ENCODE results near the gene EXOSC3. TPM values are rescaled to one million over a fixed set of nuclear protein-coding genes. Genes with fewer than 3 reads are reported as not detected.

EXOSC3 gene
- total RNA-seq, 1 donor from 2014 or later: 25.8 TPM

DNA sequence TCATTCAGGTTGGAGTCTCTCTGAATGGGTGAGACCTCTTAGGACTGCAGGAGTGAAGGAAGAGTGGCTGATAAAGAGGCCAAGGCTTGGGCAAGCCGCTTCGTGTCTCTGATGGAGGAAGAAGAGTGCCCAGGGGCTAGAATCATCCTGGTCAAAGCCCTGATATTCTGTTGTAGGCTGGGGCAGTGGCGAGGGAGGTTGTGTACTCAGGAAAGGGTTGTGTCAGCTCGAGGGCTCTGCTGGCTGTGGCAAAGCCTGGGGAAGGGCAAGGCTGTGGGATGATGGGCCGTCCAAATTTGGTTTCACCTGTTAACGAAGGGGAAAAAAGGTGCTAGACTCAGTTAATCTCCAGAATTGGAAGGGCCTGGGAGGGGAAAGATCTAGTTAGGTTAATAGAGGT, 33.7 kb downstream of the EXOSC3 start:
- no peak overlapping the region for H3K4me3 ChIP-seq (ENCODE audit: low read depth, low read length)
- TF ChIP-seq CTCF (IDR thresholded peaks at IDR 0.05; ENCODE audit: insufficient read depth, low read length, severe bottlenecking): no peak
- FAIRE-seq (no peak), DNase-seq (ENCODE audit: low read depth) (no peak)
- no peaks in the 10 kb centered on the region for H3K36me3 ChIP-seq (ENCODE audit: control insufficient read depth, insufficient read depth, low read length)
- H3K27me3 ChIP-seq (ENCODE audit: control insufficient read depth, insufficient read depth, low read length): no peaks in the 10 kb centered on the region

DNA sequence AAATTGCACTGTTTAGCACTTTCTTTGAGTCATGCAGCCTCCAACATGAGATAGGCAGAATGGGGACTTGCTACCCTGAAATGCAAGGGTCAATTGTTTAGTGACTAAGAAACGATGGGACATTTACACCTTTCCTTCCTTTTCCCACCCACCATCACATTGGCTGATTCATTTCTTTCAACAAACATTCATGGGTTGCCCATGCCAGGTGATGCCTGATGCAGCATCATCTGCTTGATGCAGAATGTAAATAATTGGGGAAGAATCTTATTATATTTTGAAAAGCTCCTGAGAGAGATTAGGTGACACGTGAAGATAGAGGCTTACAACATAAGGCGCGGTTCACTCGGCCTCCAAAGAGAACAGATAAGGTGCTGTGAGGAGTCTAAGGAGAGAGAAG, 35.7 kb downstream of the EXOSC3 start:
- FAIRE-seq (no peak), DNase-seq (ENCODE audit: low read depth) (peak; percentile 10)
- Histone ChIP-seq H3K4me3 (ENCODE audit: low read depth, low read length) (no peak overlapping the region), H3K36me3 (ENCODE audit: control insufficient read depth, insufficient read depth, low read length) (no peaks in the 10 kb centered on the region), H3K27me3 (ENCODE audit: control insufficient read depth, insufficient read depth, low read length) (peaks cover 3% of the 10 kb centered on the region)
- TF ChIP-seq CTCF (IDR thresholded peaks at IDR 0.05; ENCODE audit: insufficient read depth, low read length, severe bottlenecking): no peak

DNA sequence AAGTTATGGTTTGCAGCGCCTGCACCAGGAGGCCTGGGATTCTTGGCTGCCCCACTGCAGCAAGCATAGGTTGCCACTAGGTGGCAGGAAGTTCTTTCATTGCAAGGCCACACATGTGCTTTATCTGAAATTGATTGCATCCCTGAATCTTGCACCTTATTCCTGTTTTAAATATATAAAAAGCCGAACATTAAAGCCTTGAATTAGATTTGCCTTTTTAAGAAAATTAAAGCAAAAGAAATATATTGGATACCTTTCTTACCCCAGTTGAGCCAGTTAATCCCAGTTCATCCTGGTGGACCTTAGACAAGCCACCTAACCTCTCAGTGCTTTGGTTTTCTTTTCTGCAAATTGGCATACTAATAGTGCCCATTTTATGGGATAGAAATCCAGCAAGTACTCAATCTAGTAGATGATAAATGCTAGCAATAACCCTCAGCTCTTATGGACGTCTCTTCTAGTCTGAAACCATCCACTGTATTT, 37.6 kb downstream of the EXOSC3 start:
- Histone ChIP-seq H3K36me3 (ENCODE audit: control insufficient read depth, insufficient read depth, low read length) (no peaks in the 10 kb centered on the region), H3K27me3 (ENCODE audit: control insufficient read depth, insufficient read depth, low read length) (peaks cover 3% of the 10 kb centered on the region), H3K4me3 (ENCODE audit: low read depth, low read length) (no peak overlapping the region)
- TF ChIP-seq CTCF (IDR thresholded peaks at IDR 0.05; ENCODE audit: insufficient read depth, low read length, severe bottlenecking): peak; percentile 90
- DNase-seq (ENCODE audit: low read depth) (peak; percentile 55), FAIRE-seq (no peak)

DNA sequence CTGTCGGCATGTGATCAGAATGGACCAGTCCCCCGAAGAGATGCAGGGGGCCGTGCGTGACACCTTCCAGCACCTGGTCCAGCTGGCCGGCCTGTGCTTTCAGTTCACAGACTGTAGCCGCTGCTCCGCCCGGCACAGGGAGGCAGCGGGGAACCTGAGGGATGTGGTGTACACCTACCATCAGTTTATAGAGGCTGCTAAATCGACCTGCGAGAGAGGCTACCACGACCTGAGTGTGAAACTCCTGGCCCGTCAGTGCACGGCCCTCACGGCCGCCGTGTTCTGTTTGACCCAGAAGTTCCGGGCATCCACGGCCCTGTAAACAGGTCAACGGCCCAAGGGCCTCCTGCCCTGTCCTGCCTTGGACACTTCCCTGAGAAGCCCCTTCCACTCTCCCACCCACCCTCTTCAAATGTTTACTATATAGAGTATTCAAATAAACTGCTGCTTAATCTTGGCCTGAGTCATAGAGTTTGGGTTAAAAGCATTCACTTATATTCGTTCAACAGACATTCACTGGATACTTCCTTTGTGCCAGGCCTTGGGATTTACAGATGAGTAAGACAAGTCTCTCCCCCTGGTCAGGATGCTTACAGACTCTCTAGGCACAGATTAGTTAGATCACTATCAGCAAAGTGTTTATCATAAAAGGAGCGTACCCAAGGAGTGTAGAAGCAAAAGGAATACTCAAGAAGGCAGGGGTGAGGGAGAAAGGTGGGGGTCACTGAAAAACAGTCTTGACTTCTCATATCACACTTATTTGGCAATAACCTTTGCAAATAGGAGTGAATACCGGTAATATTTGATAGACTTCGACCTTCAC, 38.2 kb downstream of the EXOSC3 start:
- FAIRE-seq (no peak), DNase-seq (ENCODE audit: low read depth) (peak; percentile 1)
- no peak for TF ChIP-seq CTCF (IDR thresholded peaks at IDR 0.05; ENCODE audit: insufficient read depth, low read length, severe bottlenecking)
- Histone ChIP-seq H3K36me3 (ENCODE audit: control insufficient read depth, insufficient read depth, low read length) (no peaks in the 10 kb centered on the region), H3K4me3 (ENCODE audit: low read depth, low read length) (no peak overlapping the region), H3K27me3 (ENCODE audit: control insufficient read depth, insufficient read depth, low read length) (peaks cover 3% of the 10 kb centered on the region)

GRCh38 chr9:37745970-37746369, 38.9 kb downstream of the EXOSC3 start:
- DNase-seq (ENCODE audit: low read depth) (no peak), FAIRE-seq (no peak)
- no peak for TF ChIP-seq CTCF (IDR thresholded peaks at IDR 0.05; ENCODE audit: insufficient read depth, low read length, severe bottlenecking)
- no peaks in the 10 kb centered on the region for H3K36me3 ChIP-seq (ENCODE audit: control insufficient read depth, insufficient read depth, low read length)
- H3K4me3 ChIP-seq (ENCODE audit: low read depth, low read length): no peak overlapping the region
- peaks cover 3% of the 10 kb centered on the region for H3K27me3 ChIP-seq (ENCODE audit: control insufficient read depth, insufficient read depth, low read length)
